HG03354 (cell line): ENCODE results near the gene SBSN.
A peak's percentile ranks its signal among the peaks of the same experiment; 100 is the strongest.

Source experiments
- ATAC-seq: cut with Tn5 transposase; IDR thresholded peaks from one replicate; pipeline ENCODE4 v1.9.1; 2021; ENCODE audit warnings: mild to moderate bottlenecking; ENCODE audit not compliant: unreplicated experiment, poor library complexity, severe bottlenecking

Gene SBSN

GRCh38 chr19:35511337-35511736 is 16.8 kb downstream of the SBSN start:
- no peak for ATAC-seq

GRCh38 chr19:35510626-35510964 is 17.5 kb downstream of the SBSN start:
- no peak for ATAC-seq

GRCh38 chr19:35509861-35510625 is 18.1 kb downstream of the SBSN start:
- ATAC-seq = no peak

- ATAC-seq = no peak
Measured at GRCh38 chr19:35509018-35509652, 19.0 kb downstream of the SBSN start.

- no peak for ATAC-seq
Measured at GRCh38 chr19:35508129-35508528, 20.0 kb downstream of the SBSN start.

GRCh38 chr19:35507561-35507960 is 20.6 kb downstream of the SBSN start:
- ATAC-seq = no peak

GRCh38 chr19:35506011-35506410 is 22.1 kb downstream of the SBSN start:
- ATAC-seq = no peak

GRCh38 chr19:35502751-35503150 is 25.4 kb downstream of the SBSN start:
- no peak for ATAC-seq

GRCh38 chr19:35501684-35502083 is 26.4 kb downstream of the SBSN start:
- no peak for ATAC-seq

- no peak for ATAC-seq
Measured at GRCh38 chr19:35500611-35501010, 27.5 kb downstream of the SBSN start.

GRCh38 chr19:35498984-35499527 is 29.1 kb downstream of the SBSN start:
- ATAC-seq = no peak

- ATAC-seq = no peak
Measured at GRCh38 chr19:35498220-35498619, 29.9 kb downstream of the SBSN start.

- ATAC-seq = no peak
Measured at GRCh38 chr19:35497406-35497805, 30.7 kb downstream of the SBSN start.

GRCh38 chr19:35495107-35496064 is 32.7 kb downstream of the SBSN start:
- peak; percentile 48 for ATAC-seq

GRCh38 chr19:35493971-35494370 is 34.1 kb downstream of the SBSN start:
- ATAC-seq = no peak

GRCh38 chr19:35491836-35492360 is 36.2 kb downstream of the SBSN start:
- no peak for ATAC-seq

- ATAC-seq = no peak
Measured at GRCh38 chr19:35490364-35490763, 37.7 kb downstream of the SBSN start, which contains the start of gene KRTDAP. Gene KRTDAP (minus strand): TSS chr19:35490464. CDS start chr19:35490442, 22 bp downstream.

GRCh38 chr19:35488677-35489076 is 39.4 kb downstream of the SBSN start:
- ATAC-seq = no peak

- no peak for ATAC-seq
Measured at GRCh38 chr19:35487656-35488182, 40.4 kb downstream of the SBSN start.

- ATAC-seq = no peak
Measured at GRCh38 chr19:35486268-35486708, 41.8 kb downstream of the SBSN start.
